ENCODE measurements around the gene SH3GL1.
A peak's percentile ranks its signal among the peaks of the same experiment; 100 is the strongest.

Gene SH3GL1

DNA sequence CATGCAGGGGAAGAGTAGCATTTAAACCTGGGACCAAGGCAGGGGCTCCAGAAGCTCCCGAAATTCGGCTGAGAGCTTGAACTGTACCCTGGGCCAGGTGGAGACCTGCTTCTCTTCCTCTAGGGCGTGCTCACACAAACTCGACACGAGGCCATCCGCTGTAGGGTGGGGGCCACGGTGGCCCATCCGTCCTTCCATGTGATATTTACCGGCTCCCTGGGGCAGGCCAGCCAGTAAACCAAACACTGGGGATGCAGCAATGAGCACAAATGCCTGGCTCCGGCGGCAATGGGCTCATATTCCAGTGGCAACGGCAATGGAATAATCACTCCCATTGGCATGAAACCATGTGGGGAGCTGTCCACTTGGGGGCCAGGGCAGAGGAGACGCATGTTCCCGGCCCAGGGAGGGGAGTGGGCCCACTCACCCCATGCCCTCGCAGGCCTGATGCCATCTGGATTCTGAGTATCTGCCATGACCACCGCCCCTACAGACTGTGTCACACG, 10.8 kb downstream of the SH3GL1 start:
- no peaks in the 10 kb centered on the region for H3K4me1 ChIP-seq (ENCODE audit: insufficient read depth, low read length)
- H3K79me2 ChIP-seq (ENCODE audit: insufficient read depth, low read length), result peaks cover 96% of the 10 kb centered on the region
- TF ChIP-seq, protein P1, sequence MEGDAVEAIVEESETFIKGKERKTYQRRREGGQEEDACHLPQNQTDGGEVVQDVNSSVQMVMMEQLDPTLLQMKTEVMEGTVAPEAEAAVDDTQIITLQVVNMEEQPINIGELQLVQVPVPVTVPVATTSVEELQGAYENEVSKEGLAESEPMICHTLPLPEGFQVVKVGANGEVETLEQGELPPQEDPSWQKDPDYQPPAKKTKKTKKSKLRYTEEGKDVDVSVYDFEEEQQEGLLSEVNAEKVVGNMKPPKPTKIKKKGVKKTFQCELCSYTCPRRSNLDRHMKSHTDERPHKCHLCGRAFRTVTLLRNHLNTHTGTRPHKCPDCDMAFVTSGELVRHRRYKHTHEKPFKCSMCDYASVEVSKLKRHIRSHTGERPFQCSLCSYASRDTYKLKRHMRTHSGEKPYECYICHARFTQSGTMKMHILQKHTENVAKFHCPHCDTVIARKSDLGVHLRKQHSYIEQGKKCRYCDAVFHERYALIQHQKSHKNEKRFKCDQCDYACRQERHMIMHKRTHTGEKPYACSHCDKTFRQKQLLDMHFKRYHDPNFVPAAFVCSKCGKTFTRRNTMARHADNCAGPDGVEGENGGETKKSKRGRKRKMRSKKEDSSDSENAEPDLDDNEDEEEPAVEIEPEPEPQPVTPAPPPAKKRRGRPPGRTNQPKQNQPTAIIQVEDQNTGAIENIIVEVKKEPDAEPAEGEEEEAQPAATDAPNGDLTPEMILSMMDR (IDR thresholded peaks at IDR 0.05; ENCODE audit: borderline replicate concordance, extremely low read depth, low read length, poor library complexity, severe bottlenecking), result no peak
- no peak for TF ChIP-seq EZH2 (IDR thresholded peaks at IDR 0.05; ENCODE audit: borderline replicate concordance, low read depth, low read length, severe bottlenecking)
- H3K4me3 ChIP-seq (ENCODE audit: low read depth in 1 of 2, low read length in 2 of 2), result no peak overlapping the region
- H3K9me3 ChIP-seq (ENCODE audit: insufficient read depth, low read length, severe bottlenecking), result no peaks in the 10 kb centered on the region
- 0 out of 3 replicates have a peak, but pooled peaks have one; percentile 12 for ATAC-seq (ENCODE audit: insufficient read depth, low read depth)
- no peak overlapping the region for H3K4me2 ChIP-seq (ENCODE audit: insufficient read depth, low read length)
- DNase-seq, result no peak
- H4K20me1 ChIP-seq (ENCODE audit: insufficient read depth, low read length), result peaks cover 80% of the 10 kb centered on the region
- peaks cover 30% of the 10 kb centered on the region for H3K36me3 ChIP-seq (ENCODE audit: insufficient read depth, low read length)
- H3K27me3 ChIP-seq (ENCODE audit: insufficient read depth, low read length, poor library complexity), result no peaks in the 10 kb centered on the region
- H2AFZ ChIP-seq (ENCODE audit: low read depth, low read length), result no peak overlapping the region
- H3K27ac ChIP-seq (ENCODE audit: low read length), result no peak overlapping the region
- H3K9ac ChIP-seq (ENCODE audit: low read depth, low read length), result no peak overlapping the region

GRCh38 chr19:4389064-4389375, 11.3 kb downstream of the SH3GL1 start:
- DNase-seq, result no peak
- Histone ChIP-seq H4K20me1 (ENCODE audit: insufficient read depth, low read length) (peaks cover 80% of the 10 kb centered on the region), H3K9ac (ENCODE audit: low read depth, low read length) (no peak overlapping the region), H3K27ac (ENCODE audit: low read length) (no peak overlapping the region), H3K4me2 (ENCODE audit: insufficient read depth, low read length) (no peak overlapping the region), H3K9me3 (ENCODE audit: insufficient read depth, low read length, severe bottlenecking) (no peaks in the 10 kb centered on the region), H3K4me1 (ENCODE audit: insufficient read depth, low read length) (no peaks in the 10 kb centered on the region), H3K4me3 (ENCODE audit: low read depth in 1 of 2, low read length in 2 of 2) (no peak overlapping the region), H3K36me3 (ENCODE audit: insufficient read depth, low read length) (peaks cover 36% of the 10 kb centered on the region), H3K79me2 (ENCODE audit: insufficient read depth, low read length) (peaks cover 96% of the 10 kb centered on the region), H3K27me3 (ENCODE audit: insufficient read depth, low read length, poor library complexity) (no peaks in the 10 kb centered on the region), H2AFZ (ENCODE audit: low read depth, low read length) (no peak overlapping the region)
- no peak for ATAC-seq (ENCODE audit: insufficient read depth, low read depth)
- TF ChIP-seq, protein P1 (IDR thresholded peaks at IDR 0.05; ENCODE audit: borderline replicate concordance, extremely low read depth, low read length, poor library complexity, severe bottlenecking), result no peak
- no peak for TF ChIP-seq EZH2 (IDR thresholded peaks at IDR 0.05; ENCODE audit: borderline replicate concordance, low read depth, low read length, severe bottlenecking)

DNA sequence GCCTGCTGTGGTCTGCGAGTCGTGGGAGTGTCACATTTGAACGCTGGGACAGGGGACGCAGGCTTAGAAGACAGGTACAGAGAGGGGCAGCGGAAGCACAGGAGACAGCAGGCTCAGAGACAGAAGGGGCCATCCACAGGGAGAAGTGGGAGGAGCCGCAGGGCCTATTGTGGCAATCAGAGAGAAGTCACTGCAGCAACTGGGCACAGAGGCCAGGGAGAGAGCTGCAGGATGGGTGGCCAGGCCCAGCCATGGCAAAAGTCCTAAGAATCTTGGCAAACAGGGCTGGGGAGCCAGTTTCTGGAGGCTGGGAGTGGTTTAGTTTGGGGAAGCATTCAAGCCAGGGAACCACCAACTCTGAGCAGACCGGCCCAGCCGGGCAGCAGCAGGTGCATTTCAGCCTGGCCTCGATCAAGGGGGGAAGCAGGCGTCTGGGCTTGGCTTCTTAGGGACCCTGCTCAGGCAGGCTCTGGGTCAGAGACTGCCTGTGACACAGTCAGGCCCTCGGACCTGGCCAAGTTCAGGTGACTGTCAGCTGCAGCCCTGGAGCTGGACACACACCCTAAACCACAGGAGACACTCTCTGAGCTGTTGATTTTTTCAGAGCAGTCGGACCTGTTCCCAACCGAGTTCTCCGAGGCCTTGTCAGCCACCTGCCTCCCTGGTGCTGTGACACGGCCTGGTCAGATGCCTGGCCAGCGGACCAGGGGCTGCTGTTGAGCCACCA, 11.8 kb downstream of the SH3GL1 start:
- Histone ChIP-seq H3K36me3 (ENCODE audit: insufficient read depth, low read length) (peaks cover 41% of the 10 kb centered on the region), H3K27ac (ENCODE audit: low read length) (no peak overlapping the region), H3K27me3 (ENCODE audit: insufficient read depth, low read length, poor library complexity) (no peaks in the 10 kb centered on the region), H3K4me3 (ENCODE audit: low read depth in 1 of 2, low read length in 2 of 2) (no peak overlapping the region), H3K4me1 (ENCODE audit: insufficient read depth, low read length) (no peaks in the 10 kb centered on the region), H3K4me2 (ENCODE audit: insufficient read depth, low read length) (no peak overlapping the region), H4K20me1 (ENCODE audit: insufficient read depth, low read length) (peaks cover 82% of the 10 kb centered on the region), H3K9ac (ENCODE audit: low read depth, low read length) (no peak overlapping the region), H2AFZ (ENCODE audit: low read depth, low read length) (no peak overlapping the region), H3K9me3 (ENCODE audit: insufficient read depth, low read length, severe bottlenecking) (no peaks in the 10 kb centered on the region), H3K79me2 (ENCODE audit: insufficient read depth, low read length) (peaks cover 96% of the 10 kb centered on the region)
- DNase-seq (no peak), ATAC-seq (ENCODE audit: insufficient read depth, low read depth) (no peak)
- TF ChIP-seq EZH2 (IDR thresholded peaks at IDR 0.05; ENCODE audit: borderline replicate concordance, low read depth, low read length, severe bottlenecking), result no peak
- TF ChIP-seq, protein P1 (IDR thresholded peaks at IDR 0.05; ENCODE audit: borderline replicate concordance, extremely low read depth, low read length, poor library complexity, severe bottlenecking), result no peak

All from DND-41 (cell line).